Cortex of kidney (tissue), 1 donor: ENCODE data around the gene KNDC1.

Experiments
- DNase-seq: peaks from one replicate; lab custom pipeline; 2025; lab: John Stamatoyannopoulos, UW

The KNDC1 gene

GRCh38 chr10:133177380-133178157 lies 17.6 kb downstream of the KNDC1 start:
- no peak for DNase-seq

- no peak for DNase-seq
Measured at GRCh38 chr10:133178357-133179127, 18.5 kb downstream of the KNDC1 start.

GRCh38 chr10:133179128-133179520 lies 19.1 kb downstream of the KNDC1 start:
- DNase-seq, result no peak

DNA sequence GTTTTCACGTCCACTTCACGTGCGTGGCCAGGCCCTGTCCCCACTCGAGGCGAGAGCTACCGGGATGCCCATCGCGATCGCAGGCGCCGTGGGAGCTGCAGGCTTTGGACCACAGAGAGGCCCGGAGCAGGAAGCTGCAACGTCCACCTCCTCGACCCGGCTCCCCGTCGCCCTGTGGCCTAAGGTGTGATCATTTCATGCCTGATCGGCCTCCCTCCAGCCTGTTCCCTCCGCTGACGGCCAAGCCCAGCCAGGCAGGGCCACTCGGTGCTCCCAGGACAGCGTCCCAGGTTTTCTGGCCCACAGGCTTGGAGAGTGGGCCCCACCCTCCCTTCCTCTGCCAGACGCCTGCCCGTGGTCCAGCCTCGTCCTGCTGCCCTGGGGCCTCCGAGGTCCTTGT lies 19.6 kb downstream of the KNDC1 start:
- DNase-seq, result no peak

DNA sequence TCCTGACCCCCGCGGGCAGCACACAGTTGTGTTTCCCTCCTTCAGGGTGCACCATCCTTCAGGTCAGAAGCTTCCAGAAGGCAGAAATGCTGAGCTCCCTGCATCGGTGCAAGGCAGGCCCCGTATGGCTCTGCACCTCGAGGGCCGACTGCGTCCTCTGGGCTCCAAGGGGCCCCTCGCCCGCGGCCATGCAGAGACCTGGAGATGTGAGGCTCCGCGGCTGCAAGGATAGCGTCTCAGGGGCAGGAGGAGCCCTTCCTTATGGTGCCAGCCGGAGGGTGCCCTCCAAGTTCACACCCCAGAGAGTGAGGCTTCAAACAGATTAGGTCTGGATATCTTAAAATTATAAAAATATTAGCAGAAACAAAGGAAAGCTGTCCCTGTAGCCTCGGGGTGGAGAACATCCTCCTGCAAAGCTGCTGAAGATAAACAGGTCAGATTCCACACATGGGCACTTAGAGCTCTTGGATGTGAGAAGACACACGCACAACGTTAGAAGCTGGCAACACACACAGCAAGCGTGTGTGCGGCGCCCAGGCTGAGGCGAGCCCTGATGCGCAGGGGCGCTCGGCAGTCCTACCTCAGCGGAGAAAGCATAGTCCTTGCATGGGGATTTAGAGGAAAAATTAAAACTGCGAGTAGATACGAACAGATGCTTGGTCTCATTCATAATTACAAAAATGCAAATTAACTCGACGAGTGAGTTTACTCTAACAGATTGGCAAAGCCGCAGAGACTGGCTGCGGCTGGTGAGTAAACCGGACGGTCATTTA lies 20.4 kb downstream of the KNDC1 start:
- no peak for DNase-seq

GRCh38 chr10:133180965-133181639 lies 21.1 kb downstream of the KNDC1 start:
- DNase-seq, result no peak

- no peak for DNase-seq
Measured at GRCh38 chr10:133182190-133182589, 22.2 kb downstream of the KNDC1 start.

GRCh38 chr10:133182791-133183645 lies 23.0 kb downstream of the KNDC1 start:
- DNase-seq, result no peak

DNA sequence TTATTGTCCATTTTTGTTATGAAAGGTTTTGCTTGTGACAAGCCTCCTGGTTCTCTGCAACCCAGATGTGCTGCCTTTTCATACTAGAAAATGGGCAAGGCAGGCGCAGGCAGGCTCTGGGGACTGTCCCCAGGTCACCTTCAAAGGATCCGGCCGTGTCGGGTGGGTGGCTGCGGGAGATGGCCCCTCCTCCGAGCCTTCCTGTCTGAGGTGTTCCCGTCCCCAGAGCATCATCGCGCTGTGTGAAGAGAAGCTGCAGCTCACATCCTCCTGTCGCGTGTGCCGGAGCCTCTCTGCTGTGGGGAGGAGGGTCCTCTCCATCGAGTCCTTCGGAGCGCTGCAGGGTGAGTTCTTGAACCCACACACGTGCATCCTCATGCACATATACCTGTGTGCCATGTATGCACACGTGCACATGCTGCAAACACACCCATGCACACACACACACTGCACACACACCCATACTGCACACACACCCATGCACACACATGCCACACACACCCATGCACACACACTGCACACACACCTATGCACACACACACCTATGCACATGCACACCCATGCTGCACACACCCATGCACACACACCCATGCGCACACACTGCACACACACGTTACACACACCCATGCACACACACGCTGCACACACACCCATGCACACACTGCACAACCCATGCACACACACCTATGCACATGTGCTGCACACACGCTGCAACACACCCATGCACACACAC lies 23.8 kb downstream of the KNDC1 start:
- no peak for DNase-seq

- DNase-seq, result no peak
Measured at GRCh38 chr10:133184591-133185244, 24.7 kb downstream of the KNDC1 start.

DNA sequence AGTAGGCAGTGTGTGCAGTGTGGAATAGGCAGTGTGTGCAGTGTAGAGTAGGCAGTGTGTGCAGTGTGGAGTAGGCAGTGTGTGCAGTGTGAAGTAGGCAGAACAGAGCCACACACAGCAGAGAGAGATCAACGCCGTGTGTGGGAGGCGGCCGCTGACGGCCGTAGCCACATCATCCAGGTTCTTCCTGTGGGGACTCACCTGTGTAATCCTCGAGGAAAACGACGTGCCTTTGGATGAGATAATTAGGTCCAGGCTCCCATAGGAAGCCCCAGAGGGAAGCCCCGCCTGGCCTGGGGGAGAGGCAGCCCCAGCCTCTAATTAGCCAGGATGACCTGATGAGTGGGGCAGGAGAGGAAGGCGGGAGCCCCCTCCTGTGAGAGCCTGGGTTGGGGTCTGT lies 25.4 kb downstream of the KNDC1 start:
- no peak for DNase-seq

GRCh38 chr10:133185916-133186315 lies 25.9 kb downstream of the KNDC1 start:
- DNase-seq, result no peak

DNA sequence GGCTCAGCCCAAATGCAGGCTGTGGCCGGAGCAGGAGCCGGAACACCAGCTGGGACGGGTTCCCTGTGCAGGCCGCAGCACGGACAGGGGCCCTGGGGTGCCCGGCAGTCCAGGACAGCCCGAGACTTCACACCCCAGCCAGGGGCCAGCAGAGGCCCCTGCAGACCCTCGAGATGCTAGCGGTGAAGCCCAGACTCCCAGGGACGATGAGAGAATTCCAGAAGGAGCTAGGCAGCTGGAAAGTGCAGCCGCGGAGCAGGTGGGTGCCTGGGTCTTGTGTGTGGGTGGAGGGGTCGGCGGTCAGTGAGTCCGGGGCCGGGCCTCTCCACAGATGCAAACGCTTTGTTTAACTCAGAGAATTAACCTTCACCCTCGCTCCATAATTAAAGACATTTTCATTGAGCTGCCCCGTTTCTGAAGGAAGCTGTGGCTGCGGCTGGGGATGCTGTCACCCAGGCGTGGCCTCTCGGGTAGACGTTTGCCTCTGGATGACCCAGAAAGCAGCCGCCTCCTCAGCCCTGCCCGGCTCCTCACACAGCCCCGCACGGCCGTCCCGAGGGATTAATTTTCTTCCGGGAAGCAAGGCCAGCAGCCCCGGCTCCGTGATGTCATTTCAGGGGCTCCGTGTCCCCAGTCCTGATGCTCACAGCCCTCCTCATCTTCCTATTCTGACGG lies 26.5 kb downstream of the KNDC1 start:
- no peak for DNase-seq

DNA sequence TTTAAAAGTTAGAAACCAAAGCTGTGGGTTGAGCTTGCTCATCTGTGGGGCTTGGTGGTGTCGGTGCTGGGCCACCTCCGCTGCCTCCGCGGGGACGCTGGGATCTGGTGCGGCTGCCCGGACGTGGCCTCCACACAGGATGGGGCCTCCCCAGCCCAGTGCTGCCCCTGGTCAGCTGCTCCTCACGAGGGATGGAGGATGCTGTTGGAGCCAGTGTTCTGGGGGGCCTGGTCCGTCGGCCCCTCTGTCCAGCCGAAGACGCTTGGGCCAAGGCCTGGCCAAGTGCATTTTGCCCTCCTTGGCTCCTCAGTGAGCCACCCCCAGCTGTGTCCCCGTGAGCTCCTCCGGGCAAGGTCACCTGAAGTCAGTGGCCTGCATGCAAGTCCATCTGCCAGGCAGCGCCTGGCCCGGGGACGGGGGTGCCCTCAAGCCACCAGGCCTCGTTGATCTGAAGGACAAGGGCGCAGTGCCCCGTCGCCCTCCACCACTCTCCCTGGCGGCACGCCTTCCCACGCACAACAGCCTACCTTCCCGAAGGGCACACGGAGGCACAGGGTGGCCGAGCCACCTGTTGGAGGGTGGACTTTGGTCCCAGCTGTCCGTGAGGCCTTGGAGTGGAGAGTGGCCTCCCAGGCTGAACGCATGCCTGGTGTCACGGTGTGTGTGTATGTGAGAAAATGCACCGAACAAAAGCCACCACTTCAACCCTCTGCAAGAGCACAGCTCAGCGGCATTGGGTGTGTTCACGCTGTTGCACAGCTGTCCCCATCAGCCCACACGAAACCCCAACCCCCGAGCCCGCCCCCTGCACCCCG lies 27.3 kb downstream of the KNDC1 start:
- no peak for DNase-seq

- no peak for DNase-seq
Measured at GRCh38 chr10:133187906-133188681, 28.1 kb downstream of the KNDC1 start.

DNA sequence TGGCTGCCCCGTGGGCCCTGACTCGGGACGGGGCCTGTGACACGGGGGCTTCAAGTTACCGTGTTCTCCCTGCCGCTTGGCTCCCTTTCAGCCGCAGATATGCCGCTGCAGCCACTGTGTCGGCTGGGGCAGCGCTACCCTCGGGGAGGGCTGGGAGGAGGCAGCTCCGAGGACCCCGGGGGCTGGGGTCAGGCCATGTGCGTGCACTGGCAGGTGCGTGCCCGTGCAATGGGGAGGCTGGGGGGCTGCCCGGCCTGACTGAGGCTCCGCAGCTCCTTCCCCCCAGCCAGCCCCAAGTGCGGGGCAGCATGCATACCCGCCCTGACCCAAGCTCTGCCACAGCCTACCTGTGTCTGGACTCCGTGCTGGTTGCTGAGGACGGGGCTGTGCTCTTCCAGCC lies 29.2 kb downstream of the KNDC1 start:
- DNase-seq, result no peak

- no peak for DNase-seq
Measured at GRCh38 chr10:133189726-133190125, 29.7 kb downstream of the KNDC1 start.

DNA sequence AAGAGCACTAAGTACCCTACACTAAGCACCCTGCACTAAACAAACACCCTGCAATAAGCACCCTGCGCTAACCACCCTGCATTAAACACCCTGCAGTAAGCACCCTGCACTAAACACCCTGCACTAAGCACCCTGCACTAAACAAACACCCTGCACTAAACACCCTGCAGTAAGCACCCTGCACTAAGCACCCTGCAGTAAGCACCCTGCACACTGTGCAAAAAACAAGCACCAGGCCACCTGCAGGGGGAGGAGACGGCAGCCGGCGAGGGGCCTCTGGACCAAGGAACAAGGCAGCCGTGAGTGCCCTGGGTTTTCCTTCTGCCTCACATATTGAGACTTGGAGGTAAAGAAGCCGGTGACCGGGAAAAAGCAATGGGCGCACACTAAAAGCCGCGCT lies 30.2 kb downstream of the KNDC1 start:
- DNase-seq, result no peak
